ENCODE results near the gene DSEL.
A peak's percentile ranks its signal among the peaks of the same experiment; 100 is the strongest.

Gene DSEL

DNA sequence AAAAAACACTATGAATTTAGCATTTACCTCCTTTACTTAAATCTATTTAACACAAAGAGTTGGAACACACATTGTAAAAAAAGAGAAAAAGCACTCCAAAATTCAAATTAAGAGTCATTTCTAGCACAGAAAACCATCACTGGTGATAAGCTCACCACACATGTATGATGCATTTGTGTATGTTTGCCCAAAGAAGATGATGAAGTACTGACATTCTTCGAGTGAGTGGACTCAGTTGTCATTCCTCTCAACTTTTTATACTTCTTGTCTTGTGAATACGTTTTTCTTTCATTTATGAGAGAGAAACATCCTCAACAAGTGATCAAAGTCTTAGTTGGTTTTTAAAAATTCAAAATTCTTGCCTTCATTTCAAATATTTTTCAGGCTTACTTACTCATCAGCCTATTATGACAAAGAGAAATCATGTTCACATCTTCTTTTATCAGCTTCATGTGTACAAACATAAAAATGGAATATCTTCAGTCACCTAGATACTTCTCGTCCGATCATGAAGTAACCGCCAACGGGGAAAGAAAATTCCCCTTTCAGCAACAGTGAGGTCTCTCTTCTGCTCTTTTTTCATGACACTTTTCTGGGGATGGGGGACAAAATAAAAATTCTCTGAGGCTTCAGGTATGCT, 1.5 kb downstream of the DSEL start:
- Mint-ChIP-seq H3K4me1 (ENCODE audit: low read depth) (peaks cover 8% of the 10 kb centered on the region), H3K9me3 (no peaks in the 10 kb centered on the region), H3K36me3 (ENCODE audit: low read depth) (no peaks in the 10 kb centered on the region), H3K27ac (no peak overlapping the region), H3K4me3 (peak overlapping the region; percentile 81), H3K27me3 (ENCODE audit: low read depth) (peaks cover 58% of the 10 kb centered on the region)
- no peak for DNase-seq (ENCODE audit: low spot score)

DNA sequence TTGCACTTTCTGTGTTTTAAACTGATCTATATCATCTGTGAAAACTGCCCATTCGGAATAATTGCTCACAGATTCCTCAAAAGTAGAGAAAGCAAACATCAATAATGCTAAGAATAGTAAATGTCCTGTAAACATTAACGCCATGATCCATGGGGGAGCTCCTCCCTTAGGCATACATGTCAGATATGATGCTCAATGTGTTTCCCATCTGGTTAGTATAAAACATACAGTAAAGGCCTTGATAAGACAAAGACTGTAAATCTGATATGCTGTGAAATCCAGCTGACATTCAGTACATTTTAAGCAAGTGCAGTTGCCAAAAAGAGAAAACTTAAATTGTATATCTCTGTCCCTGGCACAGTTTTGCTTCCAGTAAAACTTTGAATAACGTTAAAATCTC, 2.1 kb downstream of the DSEL start:
- Mint-ChIP-seq H3K9me3 (no peaks in the 10 kb centered on the region), H3K27ac (no peak overlapping the region), H3K36me3 (ENCODE audit: low read depth) (no peaks in the 10 kb centered on the region), H3K27me3 (ENCODE audit: low read depth) (peaks cover 53% of the 10 kb centered on the region), H3K4me3 (no peak overlapping the region), H3K4me1 (ENCODE audit: low read depth) (peaks cover 8% of the 10 kb centered on the region)
- DNase-seq (ENCODE audit: low spot score) = no peak

DNA sequence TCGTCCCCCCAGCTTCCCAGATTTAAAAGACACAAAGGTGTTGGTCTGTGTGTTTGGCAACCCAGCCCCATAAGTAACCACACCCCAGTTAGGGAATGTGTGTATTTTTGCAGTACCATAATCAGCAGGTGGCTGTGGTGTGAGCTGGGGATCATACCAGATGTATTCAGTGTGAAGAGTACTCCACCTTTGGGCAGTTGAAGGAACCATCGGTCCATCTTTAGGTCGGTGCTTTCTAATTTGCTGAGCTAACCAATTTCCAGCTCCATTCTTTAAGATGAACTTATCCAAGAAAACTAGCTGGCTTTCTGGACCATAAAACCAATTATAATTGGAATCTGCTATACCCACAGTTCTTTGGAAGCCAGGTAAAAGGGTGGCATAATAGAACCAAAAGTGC, 3.2 kb downstream of the DSEL start:
- no peaks in the 10 kb centered on the region for H3K36me3 Mint-ChIP-seq (ENCODE audit: low read depth)
- no peak for DNase-seq (ENCODE audit: low spot score)
- no peak overlapping the region for H3K27ac Mint-ChIP-seq
- H3K4me3 Mint-ChIP-seq = no peak overlapping the region
- no peaks in the 10 kb centered on the region for H3K9me3 Mint-ChIP-seq
- peaks cover 42% of the 10 kb centered on the region for H3K27me3 Mint-ChIP-seq (ENCODE audit: low read depth)
- H3K4me1 Mint-ChIP-seq (ENCODE audit: low read depth) = peaks cover 8% of the 10 kb centered on the region

DNA sequence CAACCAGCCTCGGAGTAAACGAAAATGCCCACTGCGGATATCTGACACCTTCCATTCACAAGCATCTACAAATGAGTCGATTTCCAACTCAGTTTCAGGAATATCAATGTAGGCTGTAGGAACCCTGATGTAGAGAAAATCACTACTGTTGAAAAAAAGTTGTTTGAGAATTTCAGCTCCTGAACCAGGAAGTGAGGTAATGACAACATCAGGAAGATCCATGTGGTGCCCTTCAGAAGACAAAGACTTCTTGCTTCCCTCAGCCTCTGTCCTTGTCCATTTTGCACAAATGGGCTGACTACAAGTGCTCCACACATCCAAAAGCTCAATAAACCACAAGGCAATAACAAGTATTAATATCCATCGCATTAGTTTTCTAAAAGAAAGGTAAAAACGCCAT, 4.7 kb downstream of the DSEL start:
- H3K9me3 Mint-ChIP-seq = no peaks in the 10 kb centered on the region
- H3K36me3 Mint-ChIP-seq (ENCODE audit: low read depth) = no peaks in the 10 kb centered on the region
- no peak overlapping the region for H3K4me3 Mint-ChIP-seq
- H3K4me1 Mint-ChIP-seq (ENCODE audit: low read depth) = peaks cover 2% of the 10 kb centered on the region
- DNase-seq (ENCODE audit: low spot score) = no peak
- no peak overlapping the region for H3K27ac Mint-ChIP-seq
- H3K27me3 Mint-ChIP-seq (ENCODE audit: low read depth) = peaks cover 30% of the 10 kb centered on the region

DNA sequence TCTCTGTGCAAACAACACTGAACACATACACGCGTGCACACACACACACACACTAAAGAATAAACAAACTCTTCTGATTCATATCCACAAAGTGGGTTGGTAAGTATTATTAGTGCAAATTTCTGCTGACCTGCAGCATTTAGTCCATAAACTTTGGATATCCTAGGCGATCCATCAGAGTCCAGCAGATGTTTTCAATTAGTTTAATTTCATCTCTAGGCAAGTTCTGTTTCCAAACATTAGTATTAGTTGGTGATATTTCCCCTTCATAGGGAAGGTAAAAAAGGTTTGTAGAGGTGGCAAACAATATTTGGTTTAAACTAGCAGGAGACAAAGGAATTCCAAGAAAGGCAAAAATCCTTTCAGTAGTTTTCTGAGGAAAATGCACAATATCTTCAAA, 5.7 kb downstream of the DSEL start:
- Mint-ChIP-seq H3K9me3 (no peaks in the 10 kb centered on the region), H3K4me1 (ENCODE audit: low read depth) (no peaks in the 10 kb centered on the region), H3K4me3 (no peak overlapping the region), H3K27ac (no peak overlapping the region), H3K36me3 (ENCODE audit: low read depth) (no peaks in the 10 kb centered on the region), H3K27me3 (ENCODE audit: low read depth) (peaks cover 26% of the 10 kb centered on the region)
- DNase-seq (ENCODE audit: low spot score) = no peak

DNA sequence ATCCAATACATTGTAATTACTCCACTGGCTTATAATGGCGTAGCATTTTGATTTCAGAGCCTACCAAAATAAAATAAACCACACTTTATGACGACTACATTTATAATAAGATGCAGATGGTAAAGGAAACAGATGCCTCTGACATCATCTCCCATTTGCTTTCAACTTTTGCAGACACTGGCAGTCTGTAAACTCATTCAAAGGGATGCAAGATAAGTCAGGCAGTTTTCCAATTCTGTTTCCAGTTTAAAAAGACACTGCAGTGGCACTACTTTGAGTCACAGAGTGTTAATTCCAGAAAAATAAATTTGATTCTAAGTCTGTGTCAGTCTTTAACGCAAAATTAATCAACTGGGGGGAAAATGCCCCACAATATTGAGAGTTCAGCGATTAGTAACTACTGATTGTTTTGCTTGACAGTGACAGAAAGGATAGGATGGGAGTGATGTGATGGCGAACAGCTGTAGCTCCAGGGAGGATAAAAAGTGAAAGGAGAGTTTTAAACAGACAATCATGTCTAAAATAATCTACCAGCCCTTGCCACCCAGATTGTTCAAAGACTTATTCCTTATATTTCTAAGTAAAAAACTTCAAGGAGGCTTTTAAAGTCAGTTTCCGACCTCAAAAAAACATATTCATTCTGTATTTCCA, 6.7 kb downstream of the DSEL start:
- Mint-ChIP-seq H3K4me3 (no peak overlapping the region), H3K9me3 (no peaks in the 10 kb centered on the region), H3K4me1 (ENCODE audit: low read depth) (no peaks in the 10 kb centered on the region), H3K27me3 (ENCODE audit: low read depth) (peaks cover 16% of the 10 kb centered on the region), H3K27ac (no peak overlapping the region), H3K36me3 (ENCODE audit: low read depth) (no peaks in the 10 kb centered on the region)
- no peak for DNase-seq (ENCODE audit: low spot score)

DNA sequence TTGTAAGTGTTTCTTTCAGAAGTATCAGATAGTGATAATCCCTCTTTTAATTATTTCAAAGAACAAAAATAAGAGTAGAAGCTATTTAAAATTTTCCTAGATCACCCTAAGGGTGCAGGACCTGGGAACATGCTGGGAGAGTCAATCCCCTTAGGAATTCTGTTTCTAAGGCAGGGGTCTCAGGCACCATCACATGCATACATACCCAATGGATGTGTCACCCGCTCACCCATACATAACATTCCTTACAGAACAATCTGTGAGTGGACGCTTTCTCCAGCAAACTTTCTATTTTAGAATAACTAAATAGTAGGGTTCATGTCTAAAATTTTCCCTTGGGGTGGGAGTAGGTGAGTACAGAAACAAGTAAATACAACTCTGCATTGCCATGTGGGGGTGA, 8.4 kb downstream of the DSEL start:
- Mint-ChIP-seq H3K27ac (no peak overlapping the region), H3K4me1 (ENCODE audit: low read depth) (no peaks in the 10 kb centered on the region), H3K36me3 (ENCODE audit: low read depth) (no peaks in the 10 kb centered on the region), H3K27me3 (ENCODE audit: low read depth) (peaks cover 3% of the 10 kb centered on the region), H3K9me3 (no peaks in the 10 kb centered on the region), H3K4me3 (no peak overlapping the region)
- DNase-seq (ENCODE audit: low spot score) = no peak

DNA sequence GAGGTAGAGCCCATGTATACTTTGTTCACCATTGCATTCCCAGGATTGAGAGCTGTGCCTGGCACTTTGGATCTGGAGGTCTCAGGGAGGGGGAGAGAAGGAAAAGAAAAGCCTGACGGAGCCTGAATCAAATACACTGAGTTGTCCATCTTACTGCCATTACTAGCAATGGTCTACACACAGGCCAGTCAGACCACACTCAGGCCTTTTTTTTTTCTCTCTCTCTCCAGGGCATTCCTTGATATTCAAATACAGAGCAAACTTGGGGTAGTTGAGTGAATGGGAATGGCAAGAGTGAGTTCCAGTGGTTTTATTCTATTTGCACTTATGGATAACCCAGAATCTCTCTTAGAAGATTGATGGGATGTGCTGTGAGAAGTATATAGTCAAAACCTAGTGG, 11.8 kb downstream of the DSEL start:
- H3K27me3 Mint-ChIP-seq (ENCODE audit: low read depth) = no peaks in the 10 kb centered on the region
- no peak for DNase-seq (ENCODE audit: low spot score)
- H3K4me1 Mint-ChIP-seq (ENCODE audit: low read depth) = no peaks in the 10 kb centered on the region
- no peaks in the 10 kb centered on the region for H3K36me3 Mint-ChIP-seq (ENCODE audit: low read depth)
- no peaks in the 10 kb centered on the region for H3K9me3 Mint-ChIP-seq
- H3K4me3 Mint-ChIP-seq = no peak overlapping the region
- H3K27ac Mint-ChIP-seq = no peak overlapping the region

DNA sequence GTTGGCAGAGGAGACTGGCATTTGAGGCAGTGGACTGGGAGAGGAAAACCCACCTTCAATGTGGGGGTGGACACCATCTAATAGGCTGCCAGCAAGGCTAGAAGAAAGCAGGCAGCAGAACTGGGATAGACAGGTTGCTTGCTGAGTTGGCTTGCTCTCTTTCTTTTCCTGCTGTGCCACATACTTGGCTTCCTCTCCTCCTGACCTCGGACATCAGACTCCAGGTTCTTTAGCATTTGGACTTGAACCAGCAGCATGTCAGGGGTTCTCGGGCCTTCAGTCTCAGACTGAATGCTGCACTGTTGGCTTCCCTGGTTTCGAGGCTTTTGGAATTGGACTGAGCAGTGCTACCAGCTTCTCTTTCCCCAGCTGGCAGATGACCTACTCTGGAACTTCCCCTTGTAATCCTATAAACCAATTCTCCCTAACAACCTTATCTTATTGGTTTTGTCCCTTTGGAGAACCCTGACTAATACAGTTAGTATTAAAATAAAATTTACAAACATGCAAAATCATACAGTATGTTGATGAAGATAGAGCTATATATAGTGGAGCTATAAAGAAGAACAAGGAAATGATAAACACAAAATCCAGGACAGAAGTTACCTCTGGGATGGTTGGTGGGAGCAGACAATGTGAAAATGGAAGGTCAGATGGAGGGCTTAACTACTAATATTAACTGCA, 15.9 kb downstream of the DSEL start:
- Mint-ChIP-seq H3K4me3 (no peak overlapping the region), H3K9me3 (no peaks in the 10 kb centered on the region), H3K27me3 (ENCODE audit: low read depth) (no peaks in the 10 kb centered on the region), H3K27ac (no peak overlapping the region), H3K36me3 (ENCODE audit: low read depth) (no peaks in the 10 kb centered on the region), H3K4me1 (ENCODE audit: low read depth) (no peaks in the 10 kb centered on the region)
- no peak for DNase-seq (ENCODE audit: low spot score)

DNA sequence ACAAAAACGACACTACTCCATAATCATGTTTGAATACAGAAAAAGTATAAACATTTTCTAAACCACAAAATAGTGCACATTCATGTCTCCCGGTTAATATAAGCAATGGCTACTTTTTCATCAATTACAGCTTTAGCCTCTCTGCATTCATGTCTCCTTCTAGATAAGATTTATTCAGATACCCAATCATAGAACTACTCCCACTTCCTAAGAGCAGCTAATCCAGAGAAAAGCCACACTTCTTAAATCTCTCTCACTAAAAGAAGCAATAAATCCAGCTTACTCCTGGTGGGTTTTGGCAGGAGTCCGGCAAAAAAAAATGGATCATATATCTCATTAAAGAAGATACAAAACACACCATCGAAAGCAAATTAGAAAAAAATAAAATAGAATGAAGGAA, 20.1 kb downstream of the DSEL start:
- Mint-ChIP-seq H3K27ac (no peak overlapping the region), H3K36me3 (ENCODE audit: low read depth) (no peaks in the 10 kb centered on the region), H3K27me3 (ENCODE audit: low read depth) (no peaks in the 10 kb centered on the region), H3K4me1 (ENCODE audit: low read depth) (no peaks in the 10 kb centered on the region), H3K9me3 (no peaks in the 10 kb centered on the region), H3K4me3 (no peak overlapping the region)
- no peak for DNase-seq (ENCODE audit: low spot score)

DNA sequence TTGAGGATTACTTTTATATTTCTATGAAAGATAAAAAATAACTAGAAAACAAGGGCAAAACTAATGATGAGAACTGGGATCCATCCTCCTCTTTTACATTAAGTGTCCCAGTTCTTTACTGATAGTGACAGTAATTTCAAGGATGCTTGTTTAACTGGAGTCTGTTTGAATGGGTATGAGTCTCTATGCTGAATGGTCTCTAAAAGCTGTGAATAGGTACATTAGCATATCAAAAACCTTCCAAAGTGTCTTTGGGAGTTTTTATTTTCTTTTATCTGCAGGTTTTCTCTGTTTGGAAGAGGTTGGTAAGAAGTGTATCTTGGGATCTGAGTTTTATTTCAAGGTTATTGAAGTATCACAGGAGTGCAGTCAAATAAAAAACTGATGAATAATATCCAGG, 30.0 kb downstream of the DSEL start:
- Mint-ChIP-seq H3K4me3 (no peak overlapping the region), H3K27me3 (ENCODE audit: low read depth) (no peaks in the 10 kb centered on the region)

DNA sequence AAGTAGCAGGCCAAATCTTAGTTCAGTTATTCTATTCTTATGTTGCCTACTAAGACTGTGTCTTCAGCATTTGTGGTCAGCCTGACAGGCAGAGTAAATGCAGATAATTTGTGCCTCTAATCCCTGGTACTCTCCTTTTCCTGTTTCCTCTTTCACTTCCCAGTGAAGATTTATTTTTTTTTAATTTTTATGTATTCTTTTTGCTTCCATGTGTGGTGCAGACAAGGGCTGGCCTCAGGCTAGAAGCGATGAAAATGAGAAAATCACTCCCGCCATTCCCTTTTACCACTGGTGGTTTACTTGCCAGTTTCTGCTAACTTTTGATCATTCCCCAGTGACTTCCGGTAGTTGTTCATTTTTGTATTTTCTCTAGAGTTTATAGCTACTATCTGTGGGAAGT, 30.9 kb downstream of the DSEL start:
- no peak overlapping the region for H3K4me3 Mint-ChIP-seq
- no peaks in the 10 kb centered on the region for H3K27me3 Mint-ChIP-seq (ENCODE audit: low read depth)
- no peaks in the 10 kb centered on the region for H3K9me3 Mint-ChIP-seq
- H3K4me1 Mint-ChIP-seq (ENCODE audit: low read depth) = no peaks in the 10 kb centered on the region
- DNase-seq (ENCODE audit: low spot score) = no peak
- no peak overlapping the region for H3K27ac Mint-ChIP-seq
- no peaks in the 10 kb centered on the region for H3K36me3 Mint-ChIP-seq (ENCODE audit: low read depth)

More for the DNA sequence above, 30.0 kb downstream of the DSEL start:
- Mint-ChIP-seq H3K27ac (no peak overlapping the region), H3K4me1 (ENCODE audit: low read depth) (no peaks in the 10 kb centered on the region), H3K36me3 (ENCODE audit: low read depth) (no peaks in the 10 kb centered on the region), H3K9me3 (no peaks in the 10 kb centered on the region)
- no peak for DNase-seq (ENCODE audit: low spot score)

DNA sequence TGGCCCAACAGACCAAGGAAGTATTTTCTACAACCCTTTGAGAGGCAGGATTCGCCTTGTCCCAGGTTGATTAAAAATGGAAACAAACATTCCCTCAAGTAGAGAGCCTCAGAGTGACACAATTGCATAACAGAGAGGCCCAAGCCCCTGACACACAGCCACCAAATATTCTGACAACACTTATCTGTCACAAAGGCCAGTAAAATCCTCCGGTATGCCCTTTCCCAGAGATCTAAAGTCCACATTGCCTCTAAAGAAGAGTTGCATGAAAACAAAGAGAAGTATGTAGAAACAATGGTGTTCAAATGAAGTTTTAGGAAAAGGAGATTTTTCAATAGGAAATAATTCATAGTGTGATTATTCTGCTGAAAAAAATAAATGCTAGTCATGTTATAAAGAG, 32.1 kb downstream of the DSEL start:
- no peaks in the 10 kb centered on the region for H3K27me3 Mint-ChIP-seq (ENCODE audit: low read depth)

DNA sequence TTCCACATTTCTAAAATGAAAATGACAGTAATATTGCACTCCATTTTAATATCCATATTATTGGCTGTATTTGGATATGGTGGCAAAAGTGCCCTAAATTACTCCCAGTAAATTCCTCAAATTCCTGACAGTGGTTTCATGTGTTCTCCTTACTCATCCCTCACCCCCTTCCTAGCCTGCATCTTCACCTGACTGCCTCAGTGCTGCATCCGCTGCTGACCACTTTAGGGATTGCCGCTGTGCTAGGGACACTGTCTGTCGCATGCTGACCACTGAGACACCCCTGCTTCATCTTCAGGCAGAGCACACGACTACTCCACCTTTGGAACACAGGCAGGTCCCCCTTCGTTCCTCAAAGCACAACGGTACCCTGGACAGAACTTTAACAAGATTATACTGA, 32.6 kb downstream of the DSEL start:
- Mint-ChIP-seq H3K4me3 (no peak overlapping the region), H3K4me1 (ENCODE audit: low read depth) (no peaks in the 10 kb centered on the region), H3K27ac (no peak overlapping the region), H3K36me3 (ENCODE audit: low read depth) (no peaks in the 10 kb centered on the region), H3K9me3 (no peaks in the 10 kb centered on the region), H3K27me3 (ENCODE audit: low read depth) (no peaks in the 10 kb centered on the region)
- DNase-seq (ENCODE audit: low spot score) = no peak

More for the DNA sequence above, 32.1 kb downstream of the DSEL start:
- no peak overlapping the region for H3K4me3 Mint-ChIP-seq
- H3K36me3 Mint-ChIP-seq (ENCODE audit: low read depth) = no peaks in the 10 kb centered on the region
- no peaks in the 10 kb centered on the region for H3K4me1 Mint-ChIP-seq (ENCODE audit: low read depth)
- DNase-seq (ENCODE audit: low spot score) = no peak
- no peaks in the 10 kb centered on the region for H3K9me3 Mint-ChIP-seq
- no peak overlapping the region for H3K27ac Mint-ChIP-seq

Data from T-helper 2 cell treated with Interferon-gamma antibody and Interleukin-4, amounts not matched to agents 5 μg/mL and 100 μg/mL, for 36 hours (primary cell).